HFF-Myc (cell line): ENCODE results near the gene CCDC167.
"Not testable (repeated sequence)": the region's sequence is repeated elsewhere in the genome, so short reads cannot be mapped to it uniquely, and the experiment has no call there.

Experiments
- DNase-seq: peaks from one replicate; pipeline ENCODE4 v3.0.0-alpha.2; 2011; ENCODE audit warnings: low read depth; ENCODE audit errors: extremely low read depth
- H3K4me3 ChIP-seq: replicated peaks from 2 replicates; pipeline ENCODE4 v1.5.1; 2011; ENCODE audit warnings: low read depth, mild to moderate bottlenecking, control low read depth, low read length
- TF ChIP-seq, protein P1 (sequence below): IDR thresholded peaks from 2 replicates; pipeline ENCODE4 v1.5.1; 2012; ENCODE audit warnings: mild to moderate bottlenecking, low read depth, low read length, control low read depth; ENCODE audit errors: missing control alignments

CCDC167 gene

DNA sequence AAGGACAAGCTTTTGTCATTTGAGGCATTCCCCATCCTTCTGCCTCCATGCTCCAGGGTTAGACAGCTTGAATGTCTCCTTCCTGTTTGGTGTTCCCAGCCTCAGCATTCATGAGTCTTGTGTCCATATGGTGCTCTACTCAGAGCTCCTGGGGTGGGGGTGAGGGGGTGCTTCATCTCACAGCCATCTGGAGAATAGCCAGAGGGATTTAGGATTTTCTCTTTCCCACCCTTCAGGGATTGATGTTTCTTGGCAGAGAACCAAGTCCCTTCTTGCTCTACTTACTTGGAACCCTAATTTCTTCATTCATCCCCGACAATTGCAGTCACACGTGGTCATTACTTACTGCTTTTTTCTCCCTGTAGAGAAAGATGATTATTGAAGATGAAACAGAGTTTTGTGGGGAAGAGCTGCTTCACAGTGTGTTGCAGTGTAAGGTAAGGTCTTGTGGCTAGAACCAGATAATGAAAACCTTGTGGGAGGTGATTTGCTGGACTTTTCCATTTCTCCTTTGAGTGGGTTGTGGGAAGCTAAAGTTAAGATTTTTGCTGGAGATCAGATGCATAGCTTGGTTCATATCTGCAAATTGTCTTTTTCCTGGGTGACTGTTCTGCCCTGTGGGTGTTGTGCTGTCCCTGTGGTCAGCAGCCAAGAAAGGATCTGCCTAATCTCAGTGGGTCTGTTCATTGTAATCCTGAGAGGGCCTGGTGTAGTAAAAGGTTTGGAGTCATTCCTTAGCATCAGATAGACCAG lies 48.1 kb downstream of the CCDC167 start:
- TF ChIP-seq, protein P1, sequence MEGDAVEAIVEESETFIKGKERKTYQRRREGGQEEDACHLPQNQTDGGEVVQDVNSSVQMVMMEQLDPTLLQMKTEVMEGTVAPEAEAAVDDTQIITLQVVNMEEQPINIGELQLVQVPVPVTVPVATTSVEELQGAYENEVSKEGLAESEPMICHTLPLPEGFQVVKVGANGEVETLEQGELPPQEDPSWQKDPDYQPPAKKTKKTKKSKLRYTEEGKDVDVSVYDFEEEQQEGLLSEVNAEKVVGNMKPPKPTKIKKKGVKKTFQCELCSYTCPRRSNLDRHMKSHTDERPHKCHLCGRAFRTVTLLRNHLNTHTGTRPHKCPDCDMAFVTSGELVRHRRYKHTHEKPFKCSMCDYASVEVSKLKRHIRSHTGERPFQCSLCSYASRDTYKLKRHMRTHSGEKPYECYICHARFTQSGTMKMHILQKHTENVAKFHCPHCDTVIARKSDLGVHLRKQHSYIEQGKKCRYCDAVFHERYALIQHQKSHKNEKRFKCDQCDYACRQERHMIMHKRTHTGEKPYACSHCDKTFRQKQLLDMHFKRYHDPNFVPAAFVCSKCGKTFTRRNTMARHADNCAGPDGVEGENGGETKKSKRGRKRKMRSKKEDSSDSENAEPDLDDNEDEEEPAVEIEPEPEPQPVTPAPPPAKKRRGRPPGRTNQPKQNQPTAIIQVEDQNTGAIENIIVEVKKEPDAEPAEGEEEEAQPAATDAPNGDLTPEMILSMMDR, result no peak
- DNase-seq, result no peak
- H3K4me3 ChIP-seq, result no peak overlapping the region

GRCh38 chr6:37449984-37450383 lies 49.7 kb downstream of the CCDC167 start:
- DNase-seq, result no peak
- H3K4me3 ChIP-seq, result no peak overlapping the region
- TF ChIP-seq, protein P1, result no peak

GRCh38 chr6:37443216-37443542 lies 56.5 kb downstream of the CCDC167 start:
- not testable (repeated sequence) for H3K4me3 ChIP-seq, DNase-seq

DNA sequence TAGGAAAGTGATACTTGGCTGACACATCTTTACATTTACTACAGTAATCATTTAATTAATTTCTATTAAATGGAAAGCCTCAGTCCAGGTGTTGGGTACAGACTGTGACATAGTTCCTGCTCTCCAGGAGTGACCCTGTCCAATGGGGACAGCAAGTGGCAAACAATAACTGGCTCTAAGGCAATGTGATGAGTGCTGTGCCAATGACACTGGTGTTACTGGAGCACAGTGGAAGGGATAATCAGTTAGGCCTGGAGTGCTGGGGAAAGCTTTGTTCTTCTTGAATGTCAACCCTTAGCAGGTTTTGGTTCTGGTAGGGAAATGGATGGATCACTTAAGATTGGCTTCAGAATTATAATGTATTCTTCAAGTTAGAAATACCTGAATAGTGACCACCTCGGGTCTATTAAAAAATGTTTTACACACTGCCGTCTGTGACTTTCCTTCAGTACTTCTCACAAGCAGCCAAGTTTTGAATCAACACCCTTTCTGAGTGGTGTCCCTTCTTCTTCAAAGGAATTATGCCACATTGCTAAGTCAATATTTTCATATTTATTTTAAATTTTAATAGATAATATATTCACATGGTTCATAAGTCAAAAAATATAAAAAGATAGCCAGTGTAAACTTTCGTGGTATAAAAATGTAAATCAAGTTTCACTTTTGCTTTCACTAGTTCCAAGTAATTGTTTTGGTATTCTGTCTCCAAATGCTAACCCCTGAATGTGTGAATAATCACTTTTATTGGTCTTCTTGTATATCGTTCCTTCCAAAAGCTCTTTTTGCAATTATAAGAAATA lies 57.1 kb downstream of the CCDC167 start:
- no peak overlapping the region for H3K4me3 ChIP-seq
- TF ChIP-seq, protein P1, result no peak
- no peak for DNase-seq

DNA sequence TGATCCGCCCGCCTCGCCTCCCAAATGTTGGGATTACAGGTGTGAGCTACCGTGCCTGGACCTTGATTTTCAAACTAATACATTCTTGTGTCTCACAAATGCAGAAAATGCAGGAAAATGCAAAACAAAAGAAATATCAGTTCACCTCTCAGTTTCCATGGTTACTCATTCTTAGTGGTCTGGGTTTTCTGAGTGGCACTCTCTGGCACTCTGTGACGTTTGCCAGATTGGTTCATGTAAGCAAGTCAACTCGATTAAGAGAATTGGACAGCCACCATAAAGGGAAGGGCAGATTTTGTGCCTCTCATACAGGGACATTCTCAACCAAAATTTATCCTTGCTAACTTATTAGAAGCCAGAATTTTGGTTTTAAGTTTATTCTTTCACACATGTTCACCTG lies 58.0 kb downstream of the CCDC167 start:
- TF ChIP-seq, protein P1, result no peak
- DNase-seq, result no peak
- H3K4me3 ChIP-seq, result no peak overlapping the region

DNA sequence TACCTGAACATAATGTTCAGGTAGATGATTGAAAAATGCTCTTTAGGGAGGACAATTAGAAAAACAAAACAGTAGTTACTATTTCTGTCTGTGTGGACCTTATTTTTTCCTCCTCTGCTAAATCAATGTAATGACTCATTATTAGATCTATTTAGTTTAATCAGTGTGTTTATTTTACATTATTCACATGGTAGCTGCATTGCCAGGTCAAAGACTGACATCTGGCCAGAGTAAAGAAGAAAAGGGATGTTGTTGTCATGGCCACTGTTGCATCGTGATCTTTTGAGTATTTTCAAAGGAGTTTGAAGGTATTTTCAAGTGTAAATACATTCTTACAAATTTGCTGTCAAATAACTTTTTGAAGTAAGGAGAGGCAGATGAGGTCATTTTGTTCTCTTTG lies 60.8 kb downstream of the CCDC167 start:
- TF ChIP-seq, protein P1, result no peak

GRCh38 chr6:37435816-37436215 lies 63.9 kb downstream of the CCDC167 start:
- DNase-seq, result no peak
- TF ChIP-seq, protein P1, result no peak

More for the DNA sequence above, 60.8 kb downstream of the CCDC167 start:
- no peak for DNase-seq
- no peak overlapping the region for H3K4me3 ChIP-seq

More at GRCh38 chr6:37435816-37436215, 63.9 kb downstream of the CCDC167 start:
- no peak overlapping the region for H3K4me3 ChIP-seq
